HEK293T (cell line): ENCODE measurements around the gene ZNF511.

Experiments used
- BHLHE40 ChIP-seq: fragments of 450-650 bp; IDR thresholded peaks from 2 replicates; pipeline ENCODE4 v1.6.1; 2016; ENCODE audit warnings: mild to moderate bottlenecking, moderate library complexity, borderline replicate concordance
- FOXM1 ChIP-seq: fragments of 450-650 bp; IDR thresholded peaks from 2 replicates; pipeline ENCODE4 v1.6.1; 2017; ENCODE audit warnings: mild to moderate bottlenecking, borderline replicate concordance
- TF ChIP-seq, protein P1 (sequence below): fragments of 450-650 bp; IDR thresholded peaks from 2 replicates; pipeline ENCODE4 v1.6.1; 2016

DNA sequence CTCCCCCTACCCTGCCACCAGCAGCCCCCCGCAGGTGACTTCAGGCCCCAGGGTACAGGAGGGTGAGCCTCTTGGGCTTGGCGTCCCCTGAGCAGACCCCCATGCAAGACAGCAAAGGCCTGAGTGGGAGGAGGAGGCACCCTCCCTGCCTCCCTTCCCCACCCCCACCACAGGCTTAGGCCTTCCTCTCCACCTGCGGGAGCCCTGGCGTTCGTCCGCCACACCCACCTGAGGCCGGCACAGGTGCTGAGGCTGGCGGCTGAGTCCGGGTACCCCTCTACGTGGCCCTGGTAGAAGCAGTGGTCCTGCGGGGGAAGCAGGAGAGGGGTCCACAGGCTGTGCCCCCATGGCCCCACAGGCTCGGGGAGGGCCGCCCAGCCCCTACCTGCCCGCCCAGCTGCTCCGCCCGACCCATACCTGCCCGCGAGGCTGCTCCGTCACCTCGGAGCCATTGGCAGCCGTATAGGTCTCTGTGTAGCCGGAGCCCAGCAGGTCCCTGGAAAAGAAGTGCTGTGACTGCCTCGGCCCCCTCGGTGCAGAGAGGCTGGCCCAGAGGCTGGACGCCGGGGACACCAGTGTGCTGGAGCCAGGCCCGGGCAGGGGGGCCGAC, 35.1 kb upstream of the ZNF511 start:
- TF ChIP-seq FOXM1 (no peak), BHLHE40 (no peak)
- TF ChIP-seq, protein P1, sequence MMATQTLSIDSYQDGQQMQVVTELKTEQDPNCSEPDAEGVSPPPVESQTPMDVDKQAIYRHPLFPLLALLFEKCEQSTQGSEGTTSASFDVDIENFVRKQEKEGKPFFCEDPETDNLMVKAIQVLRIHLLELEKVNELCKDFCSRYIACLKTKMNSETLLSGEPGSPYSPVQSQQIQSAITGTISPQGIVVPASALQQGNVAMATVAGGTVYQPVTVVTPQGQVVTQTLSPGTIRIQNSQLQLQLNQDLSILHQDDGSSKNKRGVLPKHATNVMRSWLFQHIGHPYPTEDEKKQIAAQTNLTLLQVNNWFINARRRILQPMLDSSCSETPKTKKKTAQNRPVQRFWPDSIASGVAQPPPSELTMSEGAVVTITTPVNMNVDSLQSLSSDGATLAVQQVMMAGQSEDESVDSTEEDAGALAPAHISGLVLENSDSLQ: no peak
